Fibroblast of mammary gland (primary cell): ENCODE measurements around the gene SCAF4.

Source experiments
- DNase-seq: peaks from one replicate; pipeline ENCODE4 v3.0.0-alpha.2; 2010; ENCODE audit warnings: low read depth
- H3K4me3 ChIP-seq: 2 replicates; pipeline ENCODE4 v1.5.1; 2011; ENCODE audit warnings: low read depth, mild to moderate bottlenecking, low read length, moderate library complexity; ENCODE audit not compliant: control insufficient read depth
- TF ChIP-seq, protein P1 (sequence below): conservative IDR thresholded peaks from 2 replicates; pipeline ENCODE4 v1.5.1; 2011; ENCODE audit warnings: low read depth, low read length, inconsistent platforms; ENCODE audit not compliant: control insufficient read depth, insufficient read depth

Gene SCAF4

DNA sequence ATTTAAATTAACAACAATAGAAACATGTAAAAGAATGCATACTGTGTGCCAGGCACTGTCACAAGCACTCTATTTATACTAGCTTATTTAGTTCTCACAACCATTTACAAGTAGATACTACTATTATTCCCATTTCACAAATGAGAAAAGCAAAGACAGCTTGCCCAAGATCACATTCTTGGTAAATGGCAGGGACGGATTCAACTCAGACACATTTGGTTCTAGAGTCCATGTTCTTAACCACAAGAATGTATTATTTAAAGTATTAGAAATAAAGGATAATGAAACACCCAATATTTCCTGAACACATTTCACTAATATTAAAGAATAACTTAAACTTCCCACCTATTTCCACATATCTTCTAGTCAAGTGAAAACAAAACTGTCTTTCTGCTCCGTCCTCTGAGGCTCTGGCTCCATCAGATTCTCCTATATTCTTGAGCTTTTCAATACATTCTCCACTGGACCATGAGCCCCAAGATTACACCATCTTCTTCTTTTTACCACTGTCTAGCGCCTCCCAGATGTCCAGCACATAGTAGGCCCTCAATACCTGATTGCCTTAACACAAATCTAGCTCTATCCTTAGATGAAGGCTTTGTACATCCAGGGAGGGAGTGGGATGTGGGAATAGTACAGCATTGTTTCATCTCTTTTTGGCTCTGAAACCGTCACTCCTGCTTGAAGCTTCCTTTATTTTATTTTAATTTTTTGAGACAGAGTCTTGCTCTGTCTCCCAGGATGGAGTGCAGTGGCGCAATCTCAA, 43.1 kb downstream of the SCAF4 start:
- no peak overlapping the region for H3K4me3 ChIP-seq
- TF ChIP-seq, protein P1, sequence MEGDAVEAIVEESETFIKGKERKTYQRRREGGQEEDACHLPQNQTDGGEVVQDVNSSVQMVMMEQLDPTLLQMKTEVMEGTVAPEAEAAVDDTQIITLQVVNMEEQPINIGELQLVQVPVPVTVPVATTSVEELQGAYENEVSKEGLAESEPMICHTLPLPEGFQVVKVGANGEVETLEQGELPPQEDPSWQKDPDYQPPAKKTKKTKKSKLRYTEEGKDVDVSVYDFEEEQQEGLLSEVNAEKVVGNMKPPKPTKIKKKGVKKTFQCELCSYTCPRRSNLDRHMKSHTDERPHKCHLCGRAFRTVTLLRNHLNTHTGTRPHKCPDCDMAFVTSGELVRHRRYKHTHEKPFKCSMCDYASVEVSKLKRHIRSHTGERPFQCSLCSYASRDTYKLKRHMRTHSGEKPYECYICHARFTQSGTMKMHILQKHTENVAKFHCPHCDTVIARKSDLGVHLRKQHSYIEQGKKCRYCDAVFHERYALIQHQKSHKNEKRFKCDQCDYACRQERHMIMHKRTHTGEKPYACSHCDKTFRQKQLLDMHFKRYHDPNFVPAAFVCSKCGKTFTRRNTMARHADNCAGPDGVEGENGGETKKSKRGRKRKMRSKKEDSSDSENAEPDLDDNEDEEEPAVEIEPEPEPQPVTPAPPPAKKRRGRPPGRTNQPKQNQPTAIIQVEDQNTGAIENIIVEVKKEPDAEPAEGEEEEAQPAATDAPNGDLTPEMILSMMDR = no peak
- DNase-seq = no peak

DNA sequence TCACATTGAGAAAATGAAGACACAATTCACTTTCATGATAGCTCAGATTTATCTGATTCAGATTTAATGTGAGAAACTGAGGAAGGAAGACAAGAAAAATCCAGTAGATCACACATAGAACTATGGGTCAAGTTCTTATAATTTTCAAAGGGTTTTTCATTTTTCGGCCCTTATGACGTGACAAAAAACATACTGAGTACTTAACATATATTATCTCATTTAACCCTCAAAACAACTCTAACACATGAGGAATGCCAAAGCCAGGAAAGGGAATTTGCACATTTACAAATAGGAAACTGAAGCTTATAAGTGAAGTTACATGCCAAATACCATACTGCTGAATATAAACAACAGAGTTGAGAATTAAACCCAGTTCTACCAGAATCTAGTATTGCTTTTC, 44.8 kb downstream of the SCAF4 start:
- H3K4me3 ChIP-seq = no peak overlapping the region
- TF ChIP-seq, protein P1 = no peak
- DNase-seq = no peak

DNA sequence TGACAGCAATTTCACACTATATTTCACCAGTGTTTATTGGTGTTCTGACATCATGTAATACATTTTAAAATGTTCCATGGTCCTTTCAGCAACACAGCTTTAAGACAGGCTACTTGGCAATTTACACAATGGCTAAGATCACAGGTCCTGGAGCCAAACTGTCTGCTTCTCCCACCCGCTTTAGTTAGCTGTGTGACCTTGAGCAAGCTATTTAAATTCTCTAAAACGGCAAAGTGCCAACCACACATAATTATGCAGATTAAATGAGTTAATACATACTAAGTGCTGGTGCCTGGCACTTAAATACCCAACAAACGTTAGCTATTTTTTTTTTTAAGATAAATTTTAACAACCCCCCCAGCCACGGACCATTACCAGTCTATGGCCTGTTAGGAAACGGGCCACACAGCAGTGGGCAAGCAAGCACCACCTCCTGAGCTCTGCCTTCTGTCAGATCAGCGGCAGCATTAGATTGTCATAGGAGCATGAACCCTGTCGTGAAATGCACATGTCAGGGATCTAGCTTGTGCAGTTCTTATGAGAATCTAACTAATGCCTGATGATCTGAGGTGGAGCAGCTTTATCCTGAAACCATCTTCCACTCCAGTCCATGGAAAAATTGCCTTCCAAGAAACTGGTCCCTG, 45.5 kb downstream of the SCAF4 start:
- no peak for DNase-seq
- TF ChIP-seq, protein P1 = no peak
- no peak overlapping the region for H3K4me3 ChIP-seq

DNA sequence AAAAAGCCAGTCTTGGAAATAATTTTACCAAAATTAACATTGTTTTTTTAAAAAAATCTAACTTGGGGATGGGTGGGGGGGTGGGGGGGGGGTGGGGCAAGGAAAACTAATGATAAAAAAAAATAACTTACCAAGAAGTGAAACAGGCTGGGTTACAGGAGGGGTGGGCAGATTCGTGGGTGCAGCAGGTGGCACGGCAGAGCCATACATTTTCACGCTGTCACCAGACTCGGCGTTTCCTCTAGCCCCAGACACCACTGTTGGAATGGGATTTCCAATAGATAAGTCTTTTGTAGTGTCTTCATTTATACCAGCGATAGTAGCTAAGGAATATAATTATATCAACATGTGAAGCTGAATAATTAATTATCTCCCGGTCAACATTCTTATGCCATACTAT, 47.0 kb downstream of the SCAF4 start:
- H3K4me3 ChIP-seq = no peak overlapping the region
- TF ChIP-seq, protein P1 = no peak
- DNase-seq = no peak

DNA sequence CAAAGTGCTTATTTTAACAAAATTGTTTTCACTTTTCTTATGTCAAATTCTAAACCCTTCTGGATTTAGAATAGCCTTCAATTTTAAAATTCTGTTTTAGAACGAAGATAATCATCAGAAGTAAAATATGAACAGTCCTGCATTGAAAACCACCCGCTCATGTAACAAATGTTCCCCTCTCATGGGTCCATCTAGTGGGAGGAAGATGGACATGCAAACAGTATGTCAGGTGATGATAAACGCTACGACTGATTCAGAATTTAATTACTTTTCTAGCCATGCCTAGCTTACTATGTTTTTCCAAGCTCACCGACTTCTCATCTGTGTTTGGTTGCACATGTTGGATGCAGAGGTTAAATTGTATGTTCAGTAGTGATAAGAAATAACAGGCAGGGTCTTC, 48.9 kb downstream of the SCAF4 start:
- no peak for DNase-seq
- H3K4me3 ChIP-seq = no peak overlapping the region
- TF ChIP-seq, protein P1 = no peak

DNA sequence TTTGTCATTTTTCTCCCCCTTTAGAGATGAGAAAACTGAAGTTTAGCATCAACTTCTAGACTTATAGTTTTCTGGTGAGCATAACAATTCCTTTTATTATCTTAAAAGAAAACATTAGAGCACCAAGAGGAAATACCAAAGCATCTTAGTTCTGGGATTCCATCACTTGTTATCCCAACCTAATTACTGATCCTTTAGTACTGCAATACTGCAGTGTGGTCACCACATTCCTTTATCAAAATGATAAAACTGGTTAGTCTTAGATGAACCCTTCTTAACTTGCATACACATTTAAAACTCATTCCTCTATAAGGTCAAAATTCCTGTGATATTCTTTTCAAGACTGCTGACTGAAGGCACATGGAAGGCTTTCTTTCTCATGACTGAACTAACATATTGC, 49.3 kb downstream of the SCAF4 start:
- DNase-seq = no peak
- H3K4me3 ChIP-seq = no peak overlapping the region
- TF ChIP-seq, protein P1 = no peak
